ENCODE results near the gene CAVIN2. TPM values are rescaled to one million over a fixed set of nuclear protein-coding genes. Genes with fewer than 3 reads are reported as not detected.

CAVIN2 gene
- total RNA-seq, 3 donors from 2014 or later = 30.7 to 71.4 (median 31.3) TPM

DNA sequence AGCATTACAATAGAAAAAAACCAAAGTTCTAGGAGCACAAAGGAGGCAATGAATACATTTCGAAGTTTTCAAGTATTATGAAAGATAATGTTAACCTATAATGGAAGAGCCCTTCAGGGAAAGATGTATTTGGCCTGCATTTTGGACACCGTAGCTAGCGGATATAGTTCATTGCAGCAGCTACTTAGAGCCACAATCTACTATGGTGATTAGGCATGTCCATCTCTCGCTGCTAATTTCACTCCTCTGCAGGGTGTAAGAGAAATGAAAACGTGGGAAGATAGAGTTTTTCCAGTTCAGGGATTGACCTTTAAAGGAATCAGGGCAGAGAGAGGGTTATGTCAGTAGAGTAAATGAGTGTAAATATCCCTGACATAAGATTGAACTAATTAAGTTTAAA is 8.5 kb upstream of the CAVIN2 start:
- H3K4me3 ChIP-seq = no peak overlapping the region
- H3K4me1 ChIP-seq = no peaks in the 10 kb centered on the region
- H3K9me3 ChIP-seq = no peaks in the 10 kb centered on the region
- intact Hi-C loops (cut with DNase I; ENCODE audit: low total_unique reads) = no loop called here
- no peak overlapping the region for H3K27ac ChIP-seq
- DNase-seq (ENCODE audit: low spot score in 2 of 2) = no peak
- no peaks in the 10 kb centered on the region for H3K27me3 ChIP-seq
- no peaks in the 10 kb centered on the region for H3K36me3 ChIP-seq
- TF ChIP-seq, protein P1, sequence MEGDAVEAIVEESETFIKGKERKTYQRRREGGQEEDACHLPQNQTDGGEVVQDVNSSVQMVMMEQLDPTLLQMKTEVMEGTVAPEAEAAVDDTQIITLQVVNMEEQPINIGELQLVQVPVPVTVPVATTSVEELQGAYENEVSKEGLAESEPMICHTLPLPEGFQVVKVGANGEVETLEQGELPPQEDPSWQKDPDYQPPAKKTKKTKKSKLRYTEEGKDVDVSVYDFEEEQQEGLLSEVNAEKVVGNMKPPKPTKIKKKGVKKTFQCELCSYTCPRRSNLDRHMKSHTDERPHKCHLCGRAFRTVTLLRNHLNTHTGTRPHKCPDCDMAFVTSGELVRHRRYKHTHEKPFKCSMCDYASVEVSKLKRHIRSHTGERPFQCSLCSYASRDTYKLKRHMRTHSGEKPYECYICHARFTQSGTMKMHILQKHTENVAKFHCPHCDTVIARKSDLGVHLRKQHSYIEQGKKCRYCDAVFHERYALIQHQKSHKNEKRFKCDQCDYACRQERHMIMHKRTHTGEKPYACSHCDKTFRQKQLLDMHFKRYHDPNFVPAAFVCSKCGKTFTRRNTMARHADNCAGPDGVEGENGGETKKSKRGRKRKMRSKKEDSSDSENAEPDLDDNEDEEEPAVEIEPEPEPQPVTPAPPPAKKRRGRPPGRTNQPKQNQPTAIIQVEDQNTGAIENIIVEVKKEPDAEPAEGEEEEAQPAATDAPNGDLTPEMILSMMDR (IDR thresholded peaks at IDR 0.05) = no peak
- TF ChIP-seq POLR2AphosphoS5 (IDR thresholded peaks at IDR 0.05) = no peak

DNA sequence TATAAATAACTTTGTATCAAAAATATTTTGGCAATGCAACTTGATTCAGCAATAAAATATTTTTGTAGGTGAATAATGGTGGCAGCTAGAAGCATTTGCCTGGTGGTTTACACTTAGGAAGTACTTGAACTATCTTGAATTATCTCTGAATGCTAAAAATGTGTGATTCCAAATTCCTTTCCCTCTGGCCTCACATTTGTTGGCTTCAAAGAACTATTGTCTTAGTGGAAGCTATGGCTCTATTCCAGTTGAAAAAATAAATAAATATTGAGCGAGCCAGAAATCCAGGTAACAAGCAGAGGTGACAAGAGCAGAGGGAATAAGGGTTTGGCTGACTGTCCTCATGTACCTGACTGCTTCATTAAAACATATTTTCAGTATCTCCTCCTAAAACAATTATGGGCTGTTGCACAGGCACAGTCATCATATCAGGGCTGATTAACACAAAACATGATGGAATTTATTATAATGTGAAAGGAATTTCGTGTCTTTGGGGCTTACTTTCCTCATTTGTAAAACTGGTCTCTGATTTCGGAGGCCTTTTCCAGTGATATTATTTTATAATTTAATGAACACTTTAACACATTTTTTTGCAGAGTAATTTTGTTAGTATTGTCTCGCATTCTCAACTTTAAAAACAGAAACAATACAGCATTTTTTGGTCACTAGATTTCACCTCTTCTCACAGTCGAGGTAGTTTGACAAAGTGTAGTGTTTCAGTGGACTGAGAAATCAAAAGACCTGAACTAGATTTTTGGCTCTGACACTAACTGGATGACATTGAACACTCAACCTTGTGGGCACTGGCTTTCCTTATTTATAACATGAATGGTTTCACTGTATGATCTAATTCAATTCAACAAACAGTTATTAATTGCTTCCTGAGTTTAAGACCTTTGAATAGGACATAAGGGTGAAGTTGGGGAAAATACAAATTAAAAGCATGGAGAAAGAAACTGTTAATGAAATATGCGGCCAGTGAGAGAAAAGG is 7.8 kb upstream of the CAVIN2 start:
- H3K4me1 ChIP-seq = no peaks in the 10 kb centered on the region
- intact Hi-C loops (cut with DNase I; ENCODE audit: low total_unique reads) = no loop called here
- peak overlapping the region; percentile 1 to 8 for H3K27ac ChIP-seq
- TF ChIP-seq POLR2AphosphoS5 (IDR thresholded peaks at IDR 0.05) (no peak), POLR2A (IDR thresholded peaks at IDR 0.05) (no peak)
- TF ChIP-seq, protein P1 (IDR thresholded peaks at IDR 0.05) = no peak
- no peak for DNase-seq (ENCODE audit: low spot score in 2 of 2)
- H3K9me3 ChIP-seq = no peaks in the 10 kb centered on the region
- H3K36me3 ChIP-seq = no peaks in the 10 kb centered on the region
- no peak overlapping the region for H3K4me3 ChIP-seq
- H3K27me3 ChIP-seq = no peaks in the 10 kb centered on the region

DNA sequence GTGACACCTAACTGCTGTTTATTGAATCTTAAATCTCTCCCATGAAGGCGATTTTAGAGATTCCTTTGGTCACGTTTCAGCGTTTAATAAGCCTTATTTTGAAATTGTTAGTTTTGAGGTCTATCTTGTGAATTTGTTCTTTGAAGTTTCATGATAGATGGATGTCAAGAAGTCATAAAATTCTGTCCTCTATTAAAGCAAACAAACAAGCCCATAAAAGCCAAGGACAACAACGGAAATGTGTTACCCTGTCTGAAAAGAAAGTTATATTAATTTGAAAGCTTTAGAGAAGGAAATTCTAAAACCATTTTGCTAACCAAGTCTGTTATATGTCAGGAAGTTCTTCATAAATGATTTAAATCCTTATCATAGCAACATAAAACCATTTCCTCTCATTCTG is 7.0 kb upstream of the CAVIN2 start:
- H3K36me3 ChIP-seq = no peaks in the 10 kb centered on the region
- H3K27me3 ChIP-seq = no peaks in the 10 kb centered on the region
- intact Hi-C loops (cut with DNase I; ENCODE audit: low total_unique reads) = no loop called here
- no peaks in the 10 kb centered on the region for H3K9me3 ChIP-seq
- no peak for TF ChIP-seq POLR2AphosphoS5 (IDR thresholded peaks at IDR 0.05)
- TF ChIP-seq, protein P1 (IDR thresholded peaks at IDR 0.05) = no peak
- no peak for TF ChIP-seq POLR2A (IDR thresholded peaks at IDR 0.05)
- H3K4me1 ChIP-seq = no peaks in the 10 kb centered on the region
- no peak overlapping the region for H3K4me3 ChIP-seq
- DNase-seq (ENCODE audit: low spot score in 2 of 2) = no peak
- peak overlapping the region in 1 of 2 donors; percentile 1 for H3K27ac ChIP-seq

DNA sequence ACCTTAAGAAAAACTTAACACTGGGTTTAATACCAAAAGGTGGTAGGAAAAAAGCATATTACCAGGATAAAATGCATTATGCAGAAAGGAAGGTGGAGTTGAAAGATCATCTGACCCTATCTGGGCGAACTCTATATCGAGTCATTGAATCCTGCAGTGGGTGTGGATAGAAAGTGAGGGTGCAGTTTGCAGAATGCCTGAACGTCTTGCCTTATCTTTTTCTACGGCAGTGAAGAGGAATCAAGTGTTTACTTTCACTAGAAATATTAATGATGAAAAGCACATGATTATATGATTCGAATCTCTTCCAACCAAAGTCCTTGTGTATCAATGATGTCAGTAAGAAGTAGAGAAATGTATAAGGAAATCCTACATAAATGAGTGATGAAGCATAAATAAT is 4.3 kb upstream of the CAVIN2 start:
- Histone ChIP-seq H3K27ac (no peak overlapping the region), H3K9me3 (no peaks in the 10 kb centered on the region), H3K4me1 (no peaks in the 10 kb centered on the region), H3K36me3 (no peaks in the 10 kb centered on the region), H3K27me3 (no peaks in the 10 kb centered on the region), H3K4me3 (no peak overlapping the region)
- TF ChIP-seq POLR2A (IDR thresholded peaks at IDR 0.05) (no peak), POLR2AphosphoS5 (IDR thresholded peaks at IDR 0.05) (no peak)
- TF ChIP-seq, protein P1 (IDR thresholded peaks at IDR 0.05) = no peak
- no peak for DNase-seq (ENCODE audit: low spot score in 2 of 2)
- intact Hi-C loops (cut with DNase I; ENCODE audit: low total_unique reads) = no loop called here
